Measurements from ENCODE around the gene TBPL1.

Gene TBPL1

DNA sequence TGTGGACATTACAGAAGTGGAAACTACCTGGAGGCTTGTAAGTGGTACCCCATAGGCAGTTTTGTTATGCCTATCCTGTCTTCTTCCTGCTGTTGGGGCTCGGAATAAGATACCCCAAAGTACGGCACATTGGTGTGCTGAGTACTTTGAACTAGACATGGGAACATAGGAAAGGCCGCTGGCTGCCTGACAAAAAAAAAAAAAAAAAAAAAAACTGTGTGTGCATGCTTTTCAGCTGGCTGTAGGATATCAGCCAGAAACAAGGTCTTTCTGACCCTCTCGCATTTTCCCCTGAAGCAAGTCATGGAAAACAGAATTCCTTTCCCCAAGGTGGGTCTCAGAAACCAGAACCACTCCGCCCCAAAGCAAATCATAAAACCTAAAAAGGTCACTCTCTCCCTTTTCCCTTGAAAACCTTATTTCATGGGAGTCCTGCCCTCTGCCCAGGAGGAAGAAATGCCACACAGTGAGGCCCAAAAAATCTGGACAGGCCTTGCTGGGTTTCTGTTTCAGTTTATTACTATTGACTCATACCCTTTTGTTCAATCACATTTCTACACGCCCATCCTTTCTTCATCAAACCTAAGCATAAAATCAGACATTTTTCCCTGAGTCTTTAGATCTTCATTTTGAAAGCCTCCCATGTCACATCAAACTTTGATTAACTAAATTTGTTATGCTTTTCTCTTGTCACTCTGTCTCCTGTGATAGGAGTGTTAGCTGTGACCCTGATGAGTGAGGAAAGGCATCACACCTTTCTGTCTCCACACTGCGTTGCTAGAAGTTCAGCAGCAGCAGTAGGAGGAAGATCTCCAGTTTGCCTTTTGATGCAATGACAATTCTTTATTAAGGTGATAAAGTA is 82.2 kb downstream of the TBPL1 start:
- TF ChIP-seq, protein P1, sequence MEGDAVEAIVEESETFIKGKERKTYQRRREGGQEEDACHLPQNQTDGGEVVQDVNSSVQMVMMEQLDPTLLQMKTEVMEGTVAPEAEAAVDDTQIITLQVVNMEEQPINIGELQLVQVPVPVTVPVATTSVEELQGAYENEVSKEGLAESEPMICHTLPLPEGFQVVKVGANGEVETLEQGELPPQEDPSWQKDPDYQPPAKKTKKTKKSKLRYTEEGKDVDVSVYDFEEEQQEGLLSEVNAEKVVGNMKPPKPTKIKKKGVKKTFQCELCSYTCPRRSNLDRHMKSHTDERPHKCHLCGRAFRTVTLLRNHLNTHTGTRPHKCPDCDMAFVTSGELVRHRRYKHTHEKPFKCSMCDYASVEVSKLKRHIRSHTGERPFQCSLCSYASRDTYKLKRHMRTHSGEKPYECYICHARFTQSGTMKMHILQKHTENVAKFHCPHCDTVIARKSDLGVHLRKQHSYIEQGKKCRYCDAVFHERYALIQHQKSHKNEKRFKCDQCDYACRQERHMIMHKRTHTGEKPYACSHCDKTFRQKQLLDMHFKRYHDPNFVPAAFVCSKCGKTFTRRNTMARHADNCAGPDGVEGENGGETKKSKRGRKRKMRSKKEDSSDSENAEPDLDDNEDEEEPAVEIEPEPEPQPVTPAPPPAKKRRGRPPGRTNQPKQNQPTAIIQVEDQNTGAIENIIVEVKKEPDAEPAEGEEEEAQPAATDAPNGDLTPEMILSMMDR (IDR thresholded peaks at IDR 0.05; ENCODE audit: control insufficient read depth, extremely low read depth, insufficient read depth), result no peak
- H3K4me3 ChIP-seq (ENCODE audit: low read depth, low read length), result no peak overlapping the region
- DNase-seq (ENCODE audit: low read depth), result no peak

DNA sequence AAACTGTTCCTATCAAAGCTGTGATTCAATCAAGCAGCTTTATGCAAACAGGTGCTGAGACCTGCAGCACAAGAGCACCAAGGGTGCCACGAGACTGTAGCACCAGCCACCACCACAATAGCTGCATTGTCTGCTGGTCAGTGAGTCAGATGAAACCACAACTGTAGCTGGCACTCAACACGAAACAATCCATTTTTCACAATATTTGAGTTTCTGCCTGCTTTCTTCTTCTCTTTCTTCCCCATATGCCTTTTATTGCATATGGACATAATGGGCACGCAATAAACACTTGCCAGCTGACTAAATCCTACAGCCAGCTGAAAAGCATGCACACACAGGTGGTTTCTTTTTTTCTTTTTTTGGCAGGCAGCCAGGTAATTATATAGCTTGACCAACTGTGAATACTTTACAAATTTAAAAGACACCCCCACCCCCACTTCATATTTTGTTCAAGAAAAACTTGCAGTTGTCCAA is 82.8 kb downstream of the TBPL1 start:
- no peak overlapping the region for H3K4me3 ChIP-seq (ENCODE audit: low read depth, low read length)
- TF ChIP-seq, protein P1 (IDR thresholded peaks at IDR 0.05; ENCODE audit: control insufficient read depth, extremely low read depth, insufficient read depth), result no peak
- DNase-seq (ENCODE audit: low read depth), result no peak

DNA sequence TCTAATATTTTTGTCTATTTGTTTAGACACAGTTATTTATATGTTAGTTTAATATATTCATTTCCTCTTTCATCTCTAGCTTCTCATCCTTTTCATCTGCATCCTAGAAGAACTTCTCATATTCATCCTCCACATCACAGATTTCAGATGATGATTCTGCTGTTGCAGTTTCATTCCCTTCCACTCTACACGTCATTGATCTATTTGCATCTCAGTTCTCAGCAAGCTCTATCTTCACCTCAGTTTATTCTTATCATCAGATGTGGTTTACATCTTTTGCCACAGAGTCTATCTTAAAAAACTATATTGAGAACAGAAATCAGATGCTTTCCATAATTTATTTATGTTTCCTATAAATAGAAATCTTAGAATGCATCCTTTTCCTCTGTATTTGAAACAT is 86.1 kb downstream of the TBPL1 start:
- no peak for DNase-seq (ENCODE audit: low read depth)
- no peak overlapping the region for H3K4me3 ChIP-seq (ENCODE audit: low read depth, low read length)
- TF ChIP-seq, protein P1 (IDR thresholded peaks at IDR 0.05; ENCODE audit: control insufficient read depth, extremely low read depth, insufficient read depth), result no peak

All from LNCaP clone FGC (cell line).